ENCODE results near the gene ST6GALNAC1. TPM values are rescaled to one million over a fixed set of nuclear protein-coding genes. Genes with fewer than 3 reads are reported as not detected.
"Not testable (repeated sequence)": the region's sequence is repeated elsewhere in the genome, so short reads cannot be mapped to it uniquely, and the experiment has no call there.

Gene ST6GALNAC1
- total RNA-seq, 4 donors from 2014 or later: 0.83 to 4.9 (median 3.2) TPM

DNA sequence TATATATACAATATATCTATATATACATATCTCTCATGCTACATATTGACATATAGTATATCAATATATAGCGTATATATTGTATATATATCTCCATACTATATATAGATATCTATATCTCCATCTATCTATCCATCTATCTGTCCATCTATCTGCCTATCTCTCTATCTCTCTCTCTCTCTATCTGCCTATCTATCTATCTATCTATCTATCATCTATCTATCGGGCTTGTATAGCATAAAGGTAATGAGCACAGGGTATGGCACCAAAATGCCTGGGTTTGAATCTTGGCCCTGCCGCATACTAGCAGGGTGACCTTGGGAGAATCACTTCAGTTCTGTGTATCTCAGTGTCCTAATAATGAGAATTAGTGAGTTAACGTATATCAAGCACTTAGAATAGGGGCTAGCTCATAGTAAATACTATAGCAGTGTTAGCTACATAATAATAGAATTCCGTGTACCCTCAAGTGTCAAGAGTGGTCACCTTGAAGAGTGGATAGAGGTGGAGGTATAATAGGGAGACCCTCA, 1.5 kb downstream of the ST6GALNAC1 start:
- H3K4me3 ChIP-seq: no peak overlapping the region
- TF ChIP-seq EP300 (IDR thresholded peaks at IDR 0.05): no peak
- no peak for TF ChIP-seq POLR2AphosphoS5 (IDR thresholded peaks at IDR 0.05)
- no peak for TF ChIP-seq POLR2A (IDR thresholded peaks at IDR 0.05; ENCODE audit: low read depth)
- TF ChIP-seq, protein P1, sequence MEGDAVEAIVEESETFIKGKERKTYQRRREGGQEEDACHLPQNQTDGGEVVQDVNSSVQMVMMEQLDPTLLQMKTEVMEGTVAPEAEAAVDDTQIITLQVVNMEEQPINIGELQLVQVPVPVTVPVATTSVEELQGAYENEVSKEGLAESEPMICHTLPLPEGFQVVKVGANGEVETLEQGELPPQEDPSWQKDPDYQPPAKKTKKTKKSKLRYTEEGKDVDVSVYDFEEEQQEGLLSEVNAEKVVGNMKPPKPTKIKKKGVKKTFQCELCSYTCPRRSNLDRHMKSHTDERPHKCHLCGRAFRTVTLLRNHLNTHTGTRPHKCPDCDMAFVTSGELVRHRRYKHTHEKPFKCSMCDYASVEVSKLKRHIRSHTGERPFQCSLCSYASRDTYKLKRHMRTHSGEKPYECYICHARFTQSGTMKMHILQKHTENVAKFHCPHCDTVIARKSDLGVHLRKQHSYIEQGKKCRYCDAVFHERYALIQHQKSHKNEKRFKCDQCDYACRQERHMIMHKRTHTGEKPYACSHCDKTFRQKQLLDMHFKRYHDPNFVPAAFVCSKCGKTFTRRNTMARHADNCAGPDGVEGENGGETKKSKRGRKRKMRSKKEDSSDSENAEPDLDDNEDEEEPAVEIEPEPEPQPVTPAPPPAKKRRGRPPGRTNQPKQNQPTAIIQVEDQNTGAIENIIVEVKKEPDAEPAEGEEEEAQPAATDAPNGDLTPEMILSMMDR (IDR thresholded peaks at IDR 0.05): no peak

DNA sequence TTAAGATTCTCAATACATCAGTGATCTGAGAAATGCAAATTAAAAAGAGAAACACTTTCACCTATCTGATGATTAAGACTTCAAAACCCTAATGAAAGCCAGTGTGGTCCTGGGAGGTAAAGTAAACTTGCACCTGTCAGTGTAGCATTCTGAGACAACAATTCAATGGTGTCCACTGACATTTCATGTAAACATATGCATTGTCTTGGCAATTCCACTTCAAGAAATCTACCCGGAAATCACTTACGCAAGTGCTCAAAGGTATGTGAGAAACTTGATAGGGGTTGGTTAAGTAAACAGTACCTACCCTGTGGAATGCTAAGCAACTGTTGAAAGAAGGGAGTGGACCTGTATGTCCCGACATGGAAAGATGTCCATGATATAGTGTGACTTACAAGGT, 2.1 kb downstream of the ST6GALNAC1 start:
- Histone ChIP-seq H3K27me3 (peaks cover 0 to under 1% (median 0%) of the 10 kb centered on the region in 4 donors), H3K4me3 (no peak overlapping the region), H3K9me3 (no peaks in the 10 kb centered on the region), H3K27ac (replicated peaks in 1 of 4) (no peak overlapping the region), H3K4me1 (no peaks in the 10 kb centered on the region), H3K36me3 (no peaks in the 10 kb centered on the region)
- WGBS: 61% methylated on average over 3 of the region's 3 CpGs
- intact Hi-C loops (cut with DNase I): no loop called here
- TF ChIP-seq, protein P1 (IDR thresholded peaks at IDR 0.05): no peak
- TF ChIP-seq POLR2A (IDR thresholded peaks at IDR 0.05; ENCODE audit: low read depth) (no peak), EP300 (IDR thresholded peaks at IDR 0.05) (no peak), POLR2AphosphoS5 (IDR thresholded peaks at IDR 0.05) (no peak)
- no peak for DNase-seq (ENCODE audit: extremely low spot score)

More for the DNA sequence above, 1.5 kb downstream of the ST6GALNAC1 start:
- intact Hi-C loops (cut with DNase I): no loop called here
- Histone ChIP-seq H3K4me1 (no peaks in the 10 kb centered on the region), H3K27me3 (no peaks in the 10 kb centered on the region), H3K27ac (replicated peaks in 1 of 4) (no peak overlapping the region), H3K36me3 (no peaks in the 10 kb centered on the region), H3K9me3 (peaks cover 0 to 2% (median 0%) of the 10 kb centered on the region in 4 donors)
- WGBS: 93% methylated on average over 5 of the region's 5 CpGs
- DNase-seq (ENCODE audit: extremely low spot score): no peak

DNA sequence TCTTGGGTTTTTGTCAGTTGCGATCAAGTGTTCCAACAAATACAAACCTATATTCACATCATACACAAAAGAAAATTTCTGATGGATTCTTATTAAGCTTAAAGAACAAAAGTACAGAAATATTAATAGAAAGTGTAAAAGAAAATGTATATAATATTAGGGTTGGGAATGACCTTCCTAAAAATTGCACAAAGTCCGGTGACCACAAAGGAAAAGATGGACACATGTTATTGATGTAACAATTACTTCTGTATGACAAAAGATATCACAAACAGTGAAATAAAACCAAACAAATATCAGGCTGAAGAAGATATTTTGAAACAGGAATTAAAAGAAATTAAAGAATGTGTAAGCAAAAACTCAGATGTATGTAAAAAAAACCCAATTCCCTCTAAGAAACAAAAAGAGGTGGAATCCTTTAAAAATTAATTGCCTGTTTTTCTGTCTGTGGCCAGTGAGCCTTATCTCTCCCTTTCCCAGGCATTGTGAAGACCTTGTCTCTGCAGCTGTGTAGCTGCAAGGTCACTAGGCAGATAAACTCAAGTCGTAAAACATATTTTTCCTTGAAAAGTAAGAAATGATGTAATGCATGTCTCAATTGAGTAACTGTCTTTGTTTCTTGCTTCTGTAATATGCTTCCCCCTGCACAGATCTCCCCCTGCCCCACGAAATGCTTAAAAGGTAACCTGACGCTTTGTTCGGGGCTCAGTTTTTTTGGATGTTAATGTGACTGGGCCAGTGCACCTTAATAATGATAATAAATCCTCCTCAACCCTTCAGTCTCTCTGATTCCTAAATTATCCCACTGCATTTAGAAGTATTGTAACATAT, 2.8 kb downstream of the ST6GALNAC1 start:
- no peak for DNase-seq (ENCODE audit: extremely low spot score)
- intact Hi-C loops (cut with DNase I): no loop called here
- 73% methylated on average over 6 of the region's 6 CpGs for WGBS
- Histone ChIP-seq H3K27me3 (peaks cover 0 to 8% (median 0%) of the 10 kb centered on the region in 4 donors), H3K27ac (replicated peaks in 1 of 4) (no peak overlapping the region), H3K36me3 (no peaks in the 10 kb centered on the region), H3K4me3 (no peak overlapping the region), H3K9me3 (no peaks in the 10 kb centered on the region), H3K4me1 (no peaks in the 10 kb centered on the region)
- TF ChIP-seq POLR2AphosphoS5 (IDR thresholded peaks at IDR 0.05) (no peak), POLR2A (IDR thresholded peaks at IDR 0.05; ENCODE audit: low read depth) (no peak)

DNA sequence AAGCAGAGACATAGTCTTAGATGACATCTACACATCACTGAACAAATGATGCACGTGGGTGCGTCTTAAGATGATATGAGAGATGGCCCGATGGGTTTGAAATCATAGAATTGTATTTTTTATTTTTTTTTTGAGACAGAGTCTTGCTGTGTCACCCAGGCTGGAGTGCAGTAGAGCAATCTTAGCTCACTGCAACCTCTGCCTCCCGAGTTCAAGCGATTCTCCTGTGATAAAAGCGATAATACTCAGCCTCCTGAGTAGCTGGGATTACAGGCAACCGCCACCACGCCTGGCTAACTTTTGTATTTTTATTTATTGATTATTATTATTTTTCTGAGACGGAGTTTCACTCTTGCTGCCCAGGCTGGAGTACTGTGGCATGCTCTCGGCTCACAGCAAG, 5.3 kb downstream of the ST6GALNAC1 start:
- H3K36me3 ChIP-seq: no peaks in the 10 kb centered on the region

DNA sequence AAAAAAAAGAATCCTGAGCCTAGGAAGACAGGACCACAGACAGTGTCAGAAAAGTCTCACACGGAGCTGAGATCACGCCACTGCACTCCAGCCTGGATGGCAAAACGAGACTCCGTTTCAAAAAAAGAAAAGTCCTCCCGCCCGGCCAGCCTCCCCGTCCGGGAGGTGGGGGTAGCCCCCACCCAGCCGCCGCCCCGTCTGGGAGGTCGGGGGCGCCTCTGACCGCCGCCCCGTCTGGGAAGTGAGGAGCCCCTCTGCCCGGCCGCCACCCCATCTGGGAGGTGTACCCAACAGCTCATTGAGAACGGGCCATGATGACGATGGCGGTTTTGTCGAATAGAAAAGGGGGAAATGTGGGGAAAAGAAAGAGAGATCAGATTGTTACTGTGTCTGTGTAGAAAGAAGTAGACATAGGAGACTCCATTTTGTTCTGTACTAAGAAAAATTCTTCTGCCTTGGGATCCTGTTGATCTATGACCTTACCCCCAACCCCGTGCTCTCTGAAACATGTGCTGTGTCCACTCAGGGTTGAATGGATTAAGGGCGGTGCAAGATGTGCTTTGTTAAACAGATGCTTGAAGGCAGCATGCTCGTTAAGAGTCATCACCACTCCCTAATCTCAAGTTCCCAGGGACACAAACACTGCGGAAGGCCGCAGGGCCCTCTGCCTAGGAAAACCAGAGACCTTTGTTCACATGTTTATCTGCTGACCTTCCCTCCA, 6.9 kb downstream of the ST6GALNAC1 start:
- intact Hi-C loops (cut with DNase I); H3K4me3 ChIP-seq; DNase-seq (ENCODE audit: extremely low spot score); H3K4me1 ChIP-seq; H3K9me3 ChIP-seq; H3K27ac ChIP-seq (replicated peaks in 1 of 4); H3K36me3 ChIP-seq: not testable (repeated sequence)
- WGBS: 78% methylated on average over 20 of the region's 27 CpGs
- peaks cover 0 to 21% (median 0%) of the 10 kb centered on the region in 4 donors for H3K27me3 ChIP-seq

More for the DNA sequence above, 5.3 kb downstream of the ST6GALNAC1 start:
- Histone ChIP-seq H3K4me3 (no peak overlapping the region), H3K27ac (replicated peaks in 1 of 4) (no peak overlapping the region), H3K9me3 (no peaks in the 10 kb centered on the region), H3K27me3 (peaks cover 0 to 21% (median 0%) of the 10 kb centered on the region in 4 donors), H3K4me1 (no peaks in the 10 kb centered on the region)
- 97% methylated on average over 10 of the region's 10 CpGs for WGBS
- no peak for DNase-seq (ENCODE audit: extremely low spot score)
- intact Hi-C loops (cut with DNase I): no loop called here
- no peak for TF ChIP-seq POLR2AphosphoS5 (IDR thresholded peaks at IDR 0.05)
- TF ChIP-seq EP300 (IDR thresholded peaks at IDR 0.05): no peak
- TF ChIP-seq POLR2A (IDR thresholded peaks at IDR 0.05; ENCODE audit: low read depth): no peak
- TF ChIP-seq, protein P1 (IDR thresholded peaks at IDR 0.05): no peak
